H54 (cell line): Measurements from ENCODE around the gene TMEM130.

Experiments used
- DNase-seq: peaks from one replicate; pipeline ENCODE4 v3.0.0; 2011; ENCODE audit warnings: low spot score, mixed read lengths; ENCODE audit not compliant: insufficient read length
- FAIRE-seq: peaks from 3 replicates; lab custom pipeline; 2011; peaks lifted over from hg19 to GRCh38; lab: Jason Lieb, UNC
- POLR2A ChIP-seq: IDR thresholded peaks from 2 replicates; pipeline ENCODE4 v1.6.1; 2011; ENCODE audit warnings: low read depth, mild to moderate bottlenecking, low read length

Gene TMEM130

DNA sequence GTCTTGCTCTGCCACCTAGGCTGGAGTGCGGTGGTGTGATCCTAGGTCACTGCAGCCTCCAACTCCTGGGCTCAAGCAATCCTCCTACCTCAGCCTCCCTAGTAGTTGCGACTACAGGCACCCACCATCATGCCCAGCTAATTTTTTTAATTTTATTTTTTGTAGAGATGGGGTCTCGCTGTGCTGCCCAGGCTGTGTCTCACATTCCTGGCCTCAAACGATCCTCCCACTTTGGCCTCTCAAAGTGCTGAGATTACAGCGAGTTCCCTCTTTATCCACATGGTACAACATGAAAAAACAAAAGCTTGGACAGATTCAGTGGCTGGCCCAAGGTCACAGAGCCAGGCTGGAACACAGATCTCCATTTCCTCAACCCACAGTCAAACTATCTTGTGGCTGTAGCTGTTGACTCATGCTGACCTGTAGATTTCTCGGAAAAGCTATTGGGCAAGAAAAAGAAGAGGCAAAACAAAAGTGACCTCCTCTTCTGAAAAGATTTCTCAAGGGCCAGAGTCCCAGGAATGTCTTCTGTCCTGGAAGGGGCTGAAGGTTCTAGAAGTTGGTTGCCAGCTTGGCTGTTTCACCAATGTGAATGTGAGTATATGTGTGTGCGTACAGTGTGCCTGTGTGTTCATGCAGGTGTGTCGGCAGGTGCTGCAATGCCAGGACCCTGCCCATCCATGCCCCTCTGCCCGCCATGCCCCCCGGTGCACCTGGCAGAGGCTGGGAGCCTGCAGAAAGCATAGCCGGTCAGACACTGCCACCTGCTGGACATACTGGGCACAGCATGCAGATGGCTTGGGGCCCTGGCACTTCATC lies 28.4 kb downstream of the TMEM130 start:
- DNase-seq (peak; percentile 51), FAIRE-seq (no peak)
- TF ChIP-seq POLR2A: no peak

DNA sequence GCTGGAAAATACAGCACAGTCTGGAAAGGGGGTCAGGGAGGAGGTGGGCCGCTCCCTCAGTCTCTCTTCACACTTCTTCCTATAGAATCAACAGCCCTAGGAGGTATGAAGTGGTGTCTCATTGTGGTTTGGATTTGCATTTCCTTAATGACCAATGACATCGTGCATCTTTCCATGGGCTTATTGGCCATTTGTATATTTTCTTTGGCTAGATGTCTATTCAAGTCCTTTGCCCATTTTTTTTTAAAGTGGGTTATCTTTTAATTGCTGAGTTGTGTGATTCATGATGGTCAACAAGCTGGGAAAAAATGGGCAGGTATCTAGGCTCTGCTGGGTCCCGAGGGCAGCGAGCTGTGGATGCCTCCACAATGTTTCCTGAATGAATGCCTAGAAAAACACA lies 29.1 kb downstream of the TMEM130 start:
- no peak for FAIRE-seq
- TF ChIP-seq POLR2A: no peak
- no peak for DNase-seq

DNA sequence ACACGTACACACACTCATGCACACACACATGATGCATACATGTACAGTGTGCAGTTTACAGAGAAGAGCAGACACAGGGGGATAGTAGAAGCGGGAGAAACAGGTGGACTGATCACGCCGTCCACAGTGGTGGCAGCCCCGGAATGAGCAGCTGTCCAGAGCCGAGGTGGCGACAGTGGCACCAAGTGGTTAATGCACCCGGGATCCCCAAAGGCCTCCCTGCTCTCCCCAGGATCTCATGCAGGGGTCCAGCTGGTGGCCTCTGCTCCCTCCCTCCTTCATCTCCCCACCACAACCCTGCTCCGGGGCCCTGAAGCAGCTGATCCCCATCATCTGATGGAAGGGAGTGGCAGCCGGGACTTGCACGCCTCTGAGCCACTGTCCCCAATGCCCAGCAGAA lies 29.7 kb downstream of the TMEM130 start:
- FAIRE-seq (no peak), DNase-seq (no peak)
- TF ChIP-seq POLR2A: no peak

DNA sequence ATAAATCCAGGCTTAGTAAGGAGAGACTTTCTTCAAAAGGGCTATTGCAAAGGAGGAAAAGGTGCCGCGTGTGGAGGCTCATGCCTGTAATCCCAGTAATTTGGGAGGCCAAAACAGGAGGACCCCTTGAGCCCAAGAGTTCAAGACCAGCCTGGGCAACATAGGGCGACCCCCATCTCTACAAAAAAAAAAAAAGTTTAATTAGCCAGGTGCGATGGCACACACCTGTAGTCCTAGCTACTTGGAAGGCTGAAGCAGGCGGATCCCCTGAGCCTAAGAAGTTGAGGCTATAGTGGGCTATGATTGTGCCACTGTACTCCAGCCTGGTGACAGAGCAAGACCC lies 32.2 kb downstream of the TMEM130 start:
- no peak for FAIRE-seq
- no peak for DNase-seq
- TF ChIP-seq POLR2A: no peak

DNA sequence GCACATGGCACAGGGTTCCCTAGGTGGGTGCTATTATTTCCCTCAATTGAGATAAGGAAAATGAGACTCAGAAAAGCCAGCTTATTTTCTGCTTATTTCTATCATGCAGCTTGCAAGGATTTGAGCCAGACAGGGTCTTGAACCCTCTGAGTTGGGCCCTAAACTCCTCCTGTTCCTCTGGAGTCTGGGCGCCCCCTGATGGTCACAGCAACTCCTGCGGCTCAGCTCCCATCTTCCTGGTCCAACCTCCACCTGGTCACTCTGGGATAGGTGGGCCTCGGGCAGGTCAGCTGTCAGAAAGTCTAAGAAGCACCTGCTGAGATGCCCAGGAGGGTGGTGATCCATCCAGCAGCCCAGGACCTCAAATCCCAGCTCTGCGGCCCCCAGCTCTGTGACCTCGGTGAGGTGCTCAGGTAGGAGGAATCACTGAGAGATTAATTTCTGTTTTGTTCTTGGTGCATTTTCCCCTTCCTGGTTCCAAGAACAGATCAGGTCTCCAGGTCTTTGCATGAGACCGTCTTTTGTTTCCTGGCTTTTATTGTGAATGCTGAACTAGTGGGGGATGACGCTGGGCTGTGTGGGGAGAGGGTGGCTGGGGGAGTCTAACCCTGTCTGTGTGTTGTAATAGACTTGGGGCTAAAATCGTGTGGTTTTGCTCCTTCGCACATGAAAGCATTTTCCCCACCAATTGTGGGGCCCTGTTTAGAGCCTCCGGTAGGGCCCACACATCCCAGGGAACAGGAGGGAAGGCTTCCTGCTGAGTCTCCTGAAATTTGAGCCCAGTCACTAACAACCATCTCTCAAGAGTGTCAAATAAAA lies 32.8 kb downstream of the TMEM130 start:
- FAIRE-seq (no peak), DNase-seq (peak; percentile 50)
- no peak for TF ChIP-seq POLR2A

DNA sequence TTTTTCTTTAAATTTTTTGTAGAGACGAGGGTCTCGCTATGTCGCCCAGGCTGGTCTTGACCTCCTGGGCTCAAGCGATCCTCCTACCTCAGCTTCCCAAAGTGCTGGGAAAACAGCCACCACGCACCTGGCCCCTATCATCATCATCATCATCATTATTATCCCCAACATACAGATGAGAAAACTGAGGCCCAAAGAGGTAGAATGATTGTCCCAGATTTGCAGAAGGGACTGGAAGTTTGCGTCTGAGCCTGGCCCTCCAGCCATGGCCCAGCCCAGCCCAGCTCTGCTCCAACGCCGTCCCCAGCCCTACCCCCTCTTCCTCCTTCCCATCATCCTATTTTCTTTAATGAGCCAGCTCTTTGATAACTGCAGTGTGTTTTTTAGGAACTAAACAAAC lies 34.9 kb downstream of the TMEM130 start:
- no peak for TF ChIP-seq POLR2A
- FAIRE-seq: no peak
- DNase-seq: no peak

DNA sequence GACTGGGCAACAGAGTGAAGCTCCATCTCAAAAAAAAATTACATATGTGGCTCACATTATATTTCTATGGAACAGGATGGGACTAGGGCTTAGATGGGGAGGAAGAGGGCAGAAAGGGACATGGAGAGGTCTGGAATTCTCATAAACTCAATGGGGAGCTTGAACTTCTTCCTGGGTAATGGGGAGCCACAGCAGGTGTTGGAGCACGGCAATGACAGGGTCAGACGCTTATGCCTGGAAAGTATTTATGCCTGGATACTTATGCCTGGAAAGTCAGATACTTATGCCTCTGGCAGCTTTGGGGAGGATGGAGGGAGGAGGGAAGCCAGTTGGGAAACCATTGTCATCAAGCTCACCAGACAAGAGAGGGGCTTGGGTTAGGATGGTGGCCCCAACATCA lies 36.8 kb downstream of the TMEM130 start:
- DNase-seq: no peak
- FAIRE-seq: no peak
- no peak for TF ChIP-seq POLR2A

DNA sequence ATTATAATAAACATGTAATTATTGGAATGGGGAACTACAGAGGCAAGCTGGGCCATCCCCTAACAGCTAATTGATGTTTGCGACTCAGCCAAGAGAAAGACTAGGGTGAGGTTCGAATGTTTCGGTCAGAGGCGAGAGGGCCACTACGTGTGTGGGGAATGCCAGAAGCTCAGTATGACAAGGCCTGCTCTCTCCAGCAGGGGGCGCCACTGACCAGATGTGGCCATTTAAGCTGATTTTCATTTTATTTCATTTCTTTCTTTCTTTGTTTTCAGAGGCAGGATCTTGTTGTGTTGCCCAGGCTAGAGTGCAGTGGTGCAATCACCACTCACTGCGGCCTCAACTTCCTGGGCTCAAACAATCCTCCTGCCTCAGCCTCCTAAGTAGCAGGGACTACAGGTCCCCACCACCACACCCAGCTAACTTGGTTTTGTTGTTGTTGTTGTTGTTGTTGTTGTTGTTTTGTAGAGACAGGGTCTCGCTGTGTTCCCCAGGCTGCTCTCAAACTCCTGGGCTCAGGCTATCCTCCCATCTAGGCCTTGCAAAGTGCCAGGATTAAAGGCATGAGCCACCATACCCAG lies 38.1 kb downstream of the TMEM130 start:
- DNase-seq: no peak
- no peak for FAIRE-seq
- no peak for TF ChIP-seq POLR2A

DNA sequence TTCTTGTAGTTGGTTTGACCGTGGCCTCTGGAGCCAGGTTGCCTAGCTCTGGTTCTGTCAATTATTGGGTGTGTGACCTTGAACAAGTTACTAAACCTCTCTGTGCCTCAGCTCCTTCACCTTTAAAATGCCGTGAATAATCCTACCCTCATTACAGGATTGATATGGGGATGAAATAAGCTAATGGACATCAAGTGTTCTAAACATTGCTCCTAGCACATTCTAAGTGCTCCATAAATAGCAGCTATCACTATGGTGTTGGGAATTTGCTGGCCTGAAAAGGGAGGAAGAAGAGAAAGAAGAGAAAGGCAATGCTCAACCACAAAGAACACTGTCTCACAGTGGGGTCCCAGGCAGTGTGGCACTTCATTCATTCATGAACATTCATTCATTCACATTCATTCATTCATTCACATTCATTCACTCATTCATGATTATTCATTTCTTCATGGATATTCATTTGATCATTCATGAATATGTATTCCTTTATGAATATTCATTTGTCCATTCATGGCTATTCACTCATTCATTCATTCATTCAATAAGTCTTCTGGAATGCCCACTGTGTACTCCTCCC lies 38.8 kb downstream of the TMEM130 start:
- no peak for TF ChIP-seq POLR2A
- FAIRE-seq (no peak), DNase-seq (no peak)

DNA sequence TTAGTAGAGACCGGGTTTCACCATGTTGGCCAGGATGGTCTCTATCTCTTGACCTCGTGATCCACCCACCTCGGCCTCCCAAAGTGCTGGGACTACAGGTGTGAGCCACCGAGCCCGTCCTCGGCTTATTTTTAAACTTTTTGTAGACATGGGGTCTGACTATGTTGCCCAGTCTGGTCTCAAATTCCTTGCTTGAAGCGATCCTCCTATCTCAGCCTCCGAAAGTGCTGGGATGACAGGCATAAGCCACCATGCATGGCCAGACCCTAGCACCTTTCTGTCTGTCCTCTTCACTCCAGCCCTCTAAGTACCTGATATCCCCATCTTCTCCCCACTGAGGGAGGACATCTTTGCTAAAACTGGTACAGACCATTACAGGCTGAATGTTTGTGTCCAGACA lies 41.4 kb downstream of the TMEM130 start:
- TF ChIP-seq POLR2A: no peak
- DNase-seq (no peak), FAIRE-seq (no peak)

DNA sequence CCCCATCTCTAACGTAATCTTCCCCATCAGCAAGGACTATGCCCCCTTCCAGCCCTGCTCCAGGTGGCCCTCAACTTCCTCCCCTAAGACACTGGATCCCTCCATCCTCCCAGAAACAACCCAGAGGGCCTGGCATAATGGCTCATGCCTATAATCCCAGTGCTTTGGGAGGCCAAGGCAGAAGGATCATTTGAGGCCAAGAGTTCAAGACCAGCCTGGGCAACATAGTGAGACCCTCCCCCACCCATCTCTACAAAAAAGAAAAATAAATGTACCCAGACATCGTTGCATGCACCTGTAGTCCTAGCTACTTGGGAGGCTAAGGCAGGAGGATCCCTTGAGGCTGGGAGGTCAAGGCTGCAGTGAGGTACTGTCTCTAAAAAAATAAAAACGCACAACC lies 42.6 kb downstream of the TMEM130 start:
- no peak for TF ChIP-seq POLR2A
- DNase-seq (no peak), FAIRE-seq (no peak)

DNA sequence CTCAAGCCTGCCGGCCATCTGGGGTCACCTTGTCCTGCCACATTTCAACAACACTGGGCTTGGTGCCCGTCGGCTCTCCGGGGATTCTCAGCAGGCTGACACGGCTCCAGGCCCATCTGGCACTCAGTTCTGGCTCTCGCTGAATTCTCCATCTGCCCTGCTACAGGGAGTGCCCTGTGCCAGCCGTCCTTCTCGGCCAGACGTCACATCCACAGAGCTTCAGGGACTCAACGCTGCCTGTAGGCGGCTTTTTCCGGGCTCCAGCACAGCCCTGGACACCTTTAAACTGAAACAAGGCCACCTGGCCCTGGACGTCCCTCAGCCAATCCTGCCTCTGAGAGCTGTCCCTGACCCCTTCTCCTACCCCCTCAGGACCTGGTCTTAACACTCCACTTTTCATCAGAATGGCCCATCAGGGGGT lies 43.0 kb downstream of the TMEM130 start:
- no peak for FAIRE-seq
- no peak for DNase-seq
- TF ChIP-seq POLR2A: no peak

DNA sequence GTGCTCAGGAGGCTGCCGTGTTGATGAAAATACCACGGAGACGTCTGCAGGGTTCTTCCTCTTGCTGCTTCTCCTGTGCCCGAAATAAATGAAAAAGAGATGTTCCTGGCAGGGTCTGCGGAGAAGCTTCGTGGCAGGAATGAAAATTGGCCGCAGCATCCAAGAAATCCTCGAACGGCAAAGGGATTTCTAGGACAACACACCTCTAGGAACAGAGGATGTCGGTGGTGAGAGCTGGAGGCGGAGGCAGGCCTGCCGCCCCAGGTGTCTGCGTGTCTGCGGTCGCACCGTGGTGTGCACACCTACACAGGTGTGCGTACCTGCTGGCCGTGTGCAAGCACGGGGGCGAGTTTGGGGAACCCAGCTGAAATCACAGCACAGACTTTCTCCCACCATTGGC lies 43.4 kb downstream of the TMEM130 start:
- DNase-seq (no peak), FAIRE-seq (no peak)
- no peak for TF ChIP-seq POLR2A

DNA sequence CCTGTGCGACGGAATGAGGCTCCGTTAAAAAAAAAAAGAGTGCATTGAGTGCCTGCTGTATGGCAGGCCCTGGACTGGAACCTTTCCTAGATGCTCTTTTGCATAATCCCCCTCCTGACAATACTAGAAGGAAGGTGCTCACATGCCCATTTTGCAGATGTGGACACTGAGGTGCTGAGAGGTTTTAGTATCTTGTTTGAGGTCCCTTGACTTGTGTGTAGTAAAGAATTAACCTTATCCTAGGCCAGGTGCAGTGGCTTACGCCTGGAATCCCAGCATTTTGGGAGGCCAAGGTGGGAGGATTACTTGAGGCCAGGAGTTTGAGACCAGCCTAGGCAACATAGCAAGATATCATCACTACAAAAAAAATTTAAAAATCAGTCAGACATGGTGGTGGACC lies 46.6 kb downstream of the TMEM130 start:
- FAIRE-seq (no peak), DNase-seq (no peak)
- no peak for TF ChIP-seq POLR2A
